HCT116 (cell line): ENCODE data around the gene STRA8. TPM values are rescaled to one million over a fixed set of nuclear protein-coding genes. Genes with fewer than 3 reads are reported as not detected.

ENCODE experiments used
- ATAC-seq: fragments of 200-7000 bp; cut with Tn5 transposase; 2 replicates; pipeline ENCODE4 v1.9.1; 2020; ENCODE audit warnings: mild to moderate bottlenecking, moderate library complexity
- BruUV-seq: library from RNA; stranded (reverse); fragments of 400-500 nt; replicated peaks from 2 replicates; lab custom pipeline; 2021; lab: Mats Ljungman, UMichigan
- CTCF ChIA-PET: fragments of 300-600 bp; sonication (Branson Sonifier 250); formaldehyde crosslinking; loops from one replicate; lab custom pipeline; 2021; ENCODE audit warnings: antibody characterized with exemption; lab: Charles Lee
- POLR2A ChIA-PET: fragments of 300-600, 350-600 bp; sonication (Branson Sonifier 250); formaldehyde crosslinking; loops from one replicate; lab custom pipeline; 2021; ENCODE audit warnings: antibody characterized with exemption; lab: Charles Lee
- RAD21 ChIA-PET, 2 experiments: fragments of 300-600 bp; sonication (Branson Sonifier 250); formaldehyde crosslinking; loops; one replicate each; lab custom pipeline; 2023; ENCODE audit warnings: low total read pairs in 2 of 2; ENCODE audit not compliant: uncharacterized antibody in 2 of 2, unreplicated experiment in 2 of 2, low non-redundant PET in 1 of 2; lab: Charles Lee
- DNase-seq: peaks from one replicate; pipeline ENCODE4 v3.0.0-alpha.2; 2010; ENCODE audit warnings: low read depth, low spot score
- H2AFZ ChIP-seq: fragments of 200-600 bp; shearing (Covaris generic), sonication (generic); 2 replicates; pipeline ENCODE4 v1.6.1; 2017; ENCODE audit warnings: low read depth, mixed run types, mixed read lengths, antibody characterized with exemption, low read length; ENCODE audit not compliant: poor library complexity, severe bottlenecking
- H3K27ac ChIP-seq: 2 replicates; pipeline ENCODE4 v1.5.1; 2012; ENCODE audit warnings: low read depth, low read length
- H3K27me3 ChIP-seq: fragments of 200-600 bp; sonication (generic); 2 replicates; pipeline ENCODE4 v1.6.1; 2016; ENCODE audit warnings: mixed run types, low read length, mixed read lengths; ENCODE audit not compliant: insufficient read depth
- H3K36me3 ChIP-seq, 2 experiments: fragments of 200-500 bp in 1 of 2; fragments of 200-600 bp in 1 of 2; sonication (Bioruptor generic) in 1 of 2; sonication (generic) in 1 of 2; 2 replicates each; pipeline versions ENCODE4 v1.5.1 to v1.6.1; 2014 to 2016; ENCODE audit warnings: low read length in 2 of 2, inconsistent platforms in 1 of 2, mixed read lengths in 1 of 2, mixed run types in 1 of 2; ENCODE audit not compliant: insufficient read depth in 2 of 2, control insufficient read depth in 1 of 2
- H3K4me1 ChIP-seq, 2 experiments: fragments of 200-600 bp in 1 of 2; sonication (generic) in 1 of 2; 2 replicates each; pipeline versions ENCODE4 v1.5.1 to v1.6.1; 2012 to 2017; ENCODE audit warnings: low read length in 2 of 2, inconsistent platforms in 1 of 2, mild to moderate bottlenecking in 1 of 2, mixed read lengths in 1 of 2, mixed run types in 1 of 2, moderate library complexity in 1 of 2; ENCODE audit not compliant: insufficient read depth in 2 of 2, control insufficient read depth in 1 of 2
- H3K4me2 ChIP-seq: fragments of 200-600 bp; sonication (generic); 2 replicates; pipeline ENCODE4 v1.6.1; 2017; ENCODE audit warnings: mixed run types, low read length, mixed read lengths
- H3K4me3 ChIP-seq, 2 experiments: fragments of 200-600 bp in 1 of 2; sonication (generic) in 1 of 2; replicated peaks in 1 of 2; 2 replicates each; pipeline ENCODE4 v1.5.1; 2011 to 2016; ENCODE audit warnings: low read length in 2 of 2, control low read depth in 1 of 2, low read depth in 1 of 2, mild to moderate bottlenecking in 1 of 2, mixed read lengths in 1 of 2, mixed run types in 1 of 2
- H3K79me2 ChIP-seq: fragments of 200-600 bp; sonication (generic); 2 replicates; pipeline ENCODE4 v1.6.1; 2017; ENCODE audit warnings: mild to moderate bottlenecking, mixed run types, low read length, moderate library complexity, mixed read lengths; ENCODE audit not compliant: insufficient read depth
- H3K9ac ChIP-seq: fragments of 200-600 bp; sonication (generic); 2 replicates; pipeline ENCODE4 v1.6.1; 2016; ENCODE audit warnings: low read length, mixed read lengths
- H3K9me2 ChIP-seq: fragments of 200-600 bp; sonication (generic), shearing (Covaris generic); 2 replicates; pipeline ENCODE4 v1.6.1; 2017; ENCODE audit warnings: mixed run types, mild to moderate bottlenecking, moderate library complexity; ENCODE audit not compliant: insufficient read depth
- H3K9me3 ChIP-seq, 2 experiments: fragments of 200-500 bp in 1 of 2; fragments of 200-600 bp in 1 of 2; sonication (Bioruptor generic) in 1 of 2; sonication (generic) in 1 of 2; 2 replicates each; pipeline ENCODE4 v1.6.1; 2014 to 2017; ENCODE audit warnings: low read length in 2 of 2, mixed read lengths in 2 of 2, inconsistent platforms in 1 of 2, low read depth in 1 of 2, mild to moderate bottlenecking in 1 of 2, mixed run types in 1 of 2, moderate library complexity in 1 of 2; ENCODE audit not compliant: control insufficient read depth in 1 of 2, insufficient read depth in 1 of 2
- H4K20me1 ChIP-seq: fragments of 200-600 bp; sonication (generic), shearing (Covaris generic); 2 replicates; pipeline ENCODE4 v1.6.1; 2017; ENCODE audit warnings: mixed run types, mild to moderate bottlenecking, moderate library complexity; ENCODE audit not compliant: insufficient read depth
- CBX3 ChIP-seq: IDR thresholded peaks from 2 replicates; pipeline ENCODE4 v1.6.1; 2012; ENCODE audit warnings: low read depth
- CEBPB ChIP-seq: IDR thresholded peaks from 2 replicates; pipeline ENCODE4 v1.6.1; 2012; ENCODE audit warnings: low read depth
- CTCF ChIP-seq, 3 experiments: fragments of 200-600 bp in 1 of 3; sonication (generic) in 1 of 3; IDR thresholded peaks in 2 of 3; conservative IDR thresholded peaks in 1 of 3; 2 replicates each; pipeline ENCODE4 v1.5.1; 2012 to 2017; ENCODE audit warnings: low read depth in 2 of 3, low read length in 2 of 3, antibody characterized with exemption in 1 of 3, borderline replicate concordance in 1 of 3, control low read depth in 1 of 3, mild to moderate bottlenecking in 1 of 3, mixed read lengths in 1 of 3, mixed run types in 1 of 3, moderate library complexity in 1 of 3; ENCODE audit not compliant: insufficient read depth in 1 of 3
- EGR1 ChIP-seq: IDR thresholded peaks from 2 replicates; pipeline ENCODE4 v1.6.1; 2012; ENCODE audit warnings: low read depth
- EZH2 ChIP-seq: fragments of 200-600 bp; sonication (generic); IDR thresholded peaks from 2 replicates; pipeline ENCODE4 v1.6.1; 2017; ENCODE audit warnings: antibody characterized with exemption, mixed run types
- POLR2A ChIP-seq: IDR thresholded peaks from 2 replicates; pipeline ENCODE4 v1.7.0; 2011; ENCODE audit warnings: borderline replicate concordance; ENCODE audit not compliant: insufficient read depth, insufficient read length; ENCODE audit errors: extremely low read depth
- RAD21 ChIP-seq: IDR thresholded peaks from 2 replicates; pipeline ENCODE4 v1.6.1; 2012; ENCODE audit warnings: low read depth, mild to moderate bottlenecking
- TCF7L2 ChIP-seq: IDR thresholded peaks from 2 replicates; pipeline ENCODE4 v1.7.0; 2011; ENCODE audit warnings: borderline replicate concordance, inconsistent platforms; ENCODE audit not compliant: insufficient read depth, insufficient read length; ENCODE audit errors: extremely low read depth
- ZNF274 ChIP-seq: fragments of 200-500 bp; sonication (Bioruptor generic); IDR thresholded peaks from 2 replicates; pipeline ENCODE4 v1.6.1; 2014; ENCODE audit warnings: mild to moderate bottlenecking, low read depth, low read length, inconsistent platforms
- intact Hi-C: fragments of 100-400 bp; cut with micrococcal nuclease; formaldehyde crosslinking; loops from 2 replicates; pipeline ENCODE4 v1.10.0; 2022
- total RNA-seq: library from RNA; stranded (reverse); gene quantifications from one replicate; pipeline ENCODE4 v1.2.1, GENCODE V29; 2021; ENCODE audit not compliant: unreplicated experiment

The STRA8 gene
- total RNA-seq, 1 experiment from 2014 or later, result not detected

DNA sequence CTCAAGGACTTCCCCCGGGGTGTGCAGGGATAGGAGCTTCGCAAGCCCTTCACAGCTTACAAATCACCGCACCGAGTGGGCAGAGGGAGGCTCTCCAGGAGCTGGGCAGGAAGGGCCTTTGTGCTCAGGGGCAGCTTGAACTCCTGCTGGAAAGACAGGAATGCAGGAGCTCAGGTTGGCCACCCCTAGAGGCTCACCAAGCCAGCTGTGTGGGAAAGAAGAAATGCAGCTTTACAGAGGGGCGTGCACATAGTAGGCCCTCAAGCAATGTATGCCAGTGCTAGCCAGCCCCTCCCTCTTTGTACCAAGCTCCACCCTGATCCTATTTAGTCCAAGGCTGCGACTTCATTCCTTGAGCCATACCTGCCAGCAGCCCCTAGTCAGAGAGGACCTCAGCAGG is 26.1 kb downstream of the STRA8 start:
- Histone ChIP-seq H3K9ac (no peak overlapping the region), H2AFZ (no peak overlapping the region), H4K20me1 (no peaks in the 10 kb centered on the region), H3K27me3 (no peaks in the 10 kb centered on the region), H3K9me3 (no peaks in the 10 kb centered on the region), H3K9me2 (no peaks in the 10 kb centered on the region), H3K36me3 (no peaks in the 10 kb centered on the region), H3K4me2 (no peak overlapping the region), H3K4me1 (peaks cover 0 to 3% of the 10 kb centered on the region in 2 experiments; a peak in 2 of 4 replicates), H3K79me2 (no peaks in the 10 kb centered on the region), H3K4me3 (no peak overlapping the region), H3K27ac (no peak overlapping the region)
- BruUV-seq, result no TSS peak
- POLR2A ChIA-PET, result no interaction called here
- RAD21 ChIA-PET, result no interaction called here
- intact Hi-C loops, result no loop called here
- CTCF ChIA-PET, result no interaction called here
- DNase-seq (no peak), ATAC-seq (no peak)
- TF ChIP-seq ZNF274, result no peak
- TF ChIP-seq CEBPB, result no peak
- TF ChIP-seq TCF7L2, result no peak
- TF ChIP-seq, all 23 proteins: peak for 0

GRCh38 chr7:135260470-135260869 is 26.8 kb downstream of the STRA8 start:
- RAD21 ChIA-PET, result interaction anchor here in 1 of 2 experiments (0.6 kb wide), 1 partner anchor 122 kb away, joined by 3 read pairs; no protein-coding TSS in a partner anchor
- H2AFZ ChIP-seq, result no peak overlapping the region
- H3K79me2 ChIP-seq, result no peaks in the 10 kb centered on the region
- H3K9ac ChIP-seq, result no peak overlapping the region
- no peak for ATAC-seq
- H3K27me3 ChIP-seq, result no peaks in the 10 kb centered on the region
- POLR2A ChIA-PET, result no interaction called here
- BruUV-seq, result no TSS peak
- no peaks in the 10 kb centered on the region for H3K9me2 ChIP-seq
- H4K20me1 ChIP-seq, result no peaks in the 10 kb centered on the region
- CTCF ChIA-PET, result no interaction called here
- TF ChIP-seq CTCF (IDR thresholded peaks at IDR 0.05 in 2 of 3, conservative IDR thresholded peaks at IDR 0.05 in 1 of 3; ENCODE audit: borderline replicate concordance in 1 of 3, insufficient read depth in 1 of 3, low read depth in 2 of 3, low read length in 2 of 3), result no peak
- TF ChIP-seq RAD21, result no peak
- TF ChIP-seq ZNF274, result no peak
- no peak for TF ChIP-seq CBX3
- no peak for TF ChIP-seq POLR2A
- no peak for TF ChIP-seq EZH2
- no peak for TF ChIP-seq EGR1
- TF ChIP-seq, all 23 proteins: peak for 0
- Histone ChIP-seq H3K9me3 (no peaks in the 10 kb centered on the region), H3K27ac (no peak overlapping the region), H3K36me3 (no peaks in the 10 kb centered on the region), H3K4me1 (no peaks in the 10 kb centered on the region), H3K4me2 (no peak overlapping the region), H3K4me3 (no peak overlapping the region)
- DNase-seq, result no peak
- intact Hi-C loops, result no loop called here
